Coronary artery (tissue), 2 donors: Measurements from ENCODE around the gene CHAT.

Source experiments
- DNase-seq: peaks from one replicate; pipeline ENCODE4 v3.0.0-alpha.2; 2017; ENCODE audit warnings: low spot score
- H3K27ac ChIP-seq, 2 donors: fragments of 200-600 bp; sonication (generic); one replicate each; pipeline ENCODE4 v1.5.1; 2016 to 2019
- H3K4me3 ChIP-seq: fragments of 200-600 bp; sonication (generic); 2 replicates; pipeline ENCODE4 v1.5.1; 2016; ENCODE audit warnings: mild to moderate bottlenecking, moderate library complexity
- CTCF ChIP-seq: fragments of 200-600 bp; sonication (generic); IDR thresholded peaks from one replicate; pipeline ENCODE4 v1.5.1; 2019; ENCODE audit warnings: antibody characterized with exemption

CHAT gene

GRCh38 chr10:49642311-49642710 lies 28.5 kb downstream of the CHAT start:
- no peak for DNase-seq
- H3K4me3 ChIP-seq: no peak overlapping the region
- no peak overlapping the region for H3K27ac ChIP-seq
- TF ChIP-seq CTCF: no peak

GRCh38 chr10:49643241-49644034 lies 29.6 kb downstream of the CHAT start:
- Histone ChIP-seq H3K4me3 (no peak overlapping the region), H3K27ac (no peak overlapping the region)
- TF ChIP-seq CTCF: no peak
- peak; percentile 55 for DNase-seq

GRCh38 chr10:49644035-49644646 lies 30.3 kb downstream of the CHAT start:
- no peak for TF ChIP-seq CTCF
- H3K27ac ChIP-seq: no peak overlapping the region
- peak; percentile 35 for DNase-seq
- H3K4me3 ChIP-seq: no peak overlapping the region

GRCh38 chr10:49645417-49645816 lies 31.6 kb downstream of the CHAT start:
- no peak overlapping the region for H3K4me3 ChIP-seq

GRCh38 chr10:49645871-49646870 lies 32.3 kb downstream of the CHAT start:
- Histone ChIP-seq H3K4me3 (no peak overlapping the region), H3K27ac (no peak overlapping the region)
- no peak for TF ChIP-seq CTCF
- DNase-seq: peak; percentile 62

More at GRCh38 chr10:49645417-49645816, 31.6 kb downstream of the CHAT start:
- H3K27ac ChIP-seq: no peak overlapping the region
- peak; percentile 35 for DNase-seq
- no peak for TF ChIP-seq CTCF

GRCh38 chr10:49647554-49647953 lies 33.7 kb downstream of the CHAT start:
- TF ChIP-seq CTCF: no peak
- DNase-seq: no peak
- Histone ChIP-seq H3K27ac (no peak overlapping the region), H3K4me3 (no peak overlapping the region)
